ENCODE measurements around the gene GPBAR1. TPM values are rescaled to one million over a fixed set of nuclear protein-coding genes. Genes with fewer than 3 reads are reported as not detected.
A peak's percentile ranks its signal among the peaks of the same experiment; 100 is the strongest.
"Not testable (repeated sequence)": the region's sequence is repeated elsewhere in the genome, so short reads cannot be mapped to it uniquely, and the experiment has no call there.

Gene GPBAR1
- total RNA-seq, 1 experiment from 2014 or later, result not detected

GRCh38 chr2:218263817-218264641 is 3.2 kb downstream of the GPBAR1 start:
- no peak for DNase-seq (ENCODE audit: low read depth)
- in situ Hi-C loops (cut with HindIII; ENCODE audit: low pct_unique_long_range_greater_than_20kb, low sequenced_read_pairs), result no loop called here

- in situ Hi-C loops (cut with HindIII; ENCODE audit: low pct_unique_long_range_greater_than_20kb, low sequenced_read_pairs), result no loop called here
- no peak for DNase-seq (ENCODE audit: low read depth)
Measured at GRCh38 chr2:218264773-218265561, 4.2 kb downstream of the GPBAR1 start.

- in situ Hi-C loops (cut with HindIII; ENCODE audit: low pct_unique_long_range_greater_than_20kb, low sequenced_read_pairs), result no loop called here
- no peak for DNase-seq (ENCODE audit: low read depth)
Measured at GRCh38 chr2:218265626-218266025, 4.8 kb downstream of the GPBAR1 start.

- DNase-seq (ENCODE audit: low read depth), result no peak
- in situ Hi-C loops (cut with HindIII; ENCODE audit: low pct_unique_long_range_greater_than_20kb, low sequenced_read_pairs), result no loop called here
Measured at GRCh38 chr2:218266316-218266979, 5.6 kb downstream of the GPBAR1 start.

GRCh38 chr2:218267259-218267658 is 6.4 kb downstream of the GPBAR1 start:
- in situ Hi-C loops (cut with HindIII; ENCODE audit: low pct_unique_long_range_greater_than_20kb, low sequenced_read_pairs), result no loop called here
- no peak for DNase-seq (ENCODE audit: low read depth)

GRCh38 chr2:218269900-218270720 is 9.3 kb downstream of the GPBAR1 start, which contains the start of the genes AAMP and PNKD:
AAMP (minus strand) TSS chr2:218270137; CDS start chr2:218270086, 51 bp downstream.
PNKD (plus strand) TSS chr2:218270519; CDS start chr2:218270536, 17 bp downstream.
- DNase-seq (ENCODE audit: low read depth), result peak; percentile 100
- in situ Hi-C loops (cut with HindIII; ENCODE audit: low pct_unique_long_range_greater_than_20kb, low sequenced_read_pairs), result no loop called here

GRCh38 chr2:218270721-218271486 is 10.1 kb downstream of the GPBAR1 start:
- no peak for DNase-seq (ENCODE audit: low read depth)

GRCh38 chr2:218271487-218271797 is 10.6 kb downstream of the GPBAR1 start:
- in situ Hi-C loops (cut with HindIII; ENCODE audit: low pct_unique_long_range_greater_than_20kb, low sequenced_read_pairs), result no loop called here
- DNase-seq (ENCODE audit: low read depth), result no peak

More at GRCh38 chr2:218270721-218271486, 10.1 kb downstream of the GPBAR1 start:
- in situ Hi-C loops (cut with HindIII; ENCODE audit: low pct_unique_long_range_greater_than_20kb, low sequenced_read_pairs), result no loop called here

GRCh38 chr2:218271865-218272530 is 11.2 kb downstream of the GPBAR1 start:
- DNase-seq (ENCODE audit: low read depth), result no peak
- in situ Hi-C loops (cut with HindIII; ENCODE audit: low pct_unique_long_range_greater_than_20kb, low sequenced_read_pairs), result no loop called here

GRCh38 chr2:218272531-218273212 is 11.9 kb downstream of the GPBAR1 start:
- peak; percentile 82 for DNase-seq (ENCODE audit: low read depth)
- in situ Hi-C loops (cut with HindIII; ENCODE audit: low pct_unique_long_range_greater_than_20kb, low sequenced_read_pairs), result no loop called here

GRCh38 chr2:218273214-218273907 is 12.5 kb downstream of the GPBAR1 start:
- in situ Hi-C loops (cut with HindIII; ENCODE audit: low pct_unique_long_range_greater_than_20kb, low sequenced_read_pairs); DNase-seq (ENCODE audit: low read depth): not testable (repeated sequence)

GRCh38 chr2:218273908-218274249 is 13.1 kb downstream of the GPBAR1 start:
- in situ Hi-C loops (cut with HindIII; ENCODE audit: low pct_unique_long_range_greater_than_20kb, low sequenced_read_pairs), result no loop called here
- no peak for DNase-seq (ENCODE audit: low read depth)

GRCh38 chr2:218274586-218274985 is 13.8 kb downstream of the GPBAR1 start:
- in situ Hi-C loops (cut with HindIII; ENCODE audit: low pct_unique_long_range_greater_than_20kb, low sequenced_read_pairs), result no loop called here
- DNase-seq (ENCODE audit: low read depth), result no peak

- DNase-seq (ENCODE audit: low read depth), result no peak
- in situ Hi-C loops (cut with HindIII; ENCODE audit: low pct_unique_long_range_greater_than_20kb, low sequenced_read_pairs), result no loop called here
Measured at GRCh38 chr2:218275371-218276072, 14.7 kb downstream of the GPBAR1 start.

- no peak for DNase-seq (ENCODE audit: low read depth)
- in situ Hi-C loops (cut with HindIII; ENCODE audit: low pct_unique_long_range_greater_than_20kb, low sequenced_read_pairs), result no loop called here
Measured at GRCh38 chr2:218276986-218277755, 16.4 kb downstream of the GPBAR1 start.

Data from Caki2 (cell line).